ENCODE data around the gene NRBF2. TPM values are rescaled to one million over a fixed set of nuclear protein-coding genes. Genes with fewer than 3 reads are reported as not detected.

The NRBF2 gene
- total and polyA plus RNA-seq, 2 of the 4 experiments (the other 2 are of a cell fraction) = 19.9 to 20.6 TPM

- Histone ChIP-seq H3K27me3 (ENCODE audit: control insufficient read depth, insufficient read depth, low read length) (no peaks in the 10 kb centered on the region), H2BK15ac (ENCODE audit: low read depth, low read length) (no peak overlapping the region), H3K36me3 (ENCODE audit: control insufficient read depth, insufficient read depth, low read length) (peaks cover 7% of the 10 kb centered on the region), H3K4me1 (ENCODE audit: control insufficient read depth, insufficient read depth, low read length) (peaks cover 11% of the 10 kb centered on the region), H3K9ac (ENCODE audit: low read depth, low read length) (no peak overlapping the region), H2BK20ac (ENCODE audit: low read depth, low read length) (no peak overlapping the region), H2AK9ac (replicated peaks; ENCODE audit: low read depth, low read length, poor library complexity) (no peak overlapping the region), H2BK5ac (ENCODE audit: low read depth, low read length, poor library complexity, severe bottlenecking) (no peak overlapping the region), H3K9me1 (ENCODE audit: insufficient read depth, low read length) (peaks cover 7% of the 10 kb centered on the region; the same call in 1 of the 2 replicates), H4K8ac (ENCODE audit: low read depth in 2 of 2, low read length in 2 of 2) (no peak overlapping the region), H2AK5ac (ENCODE audit: low read depth, low read length) (no peak overlapping the region), H4K5ac (ENCODE audit: low read depth, low read length) (no peak overlapping the region), H3K4ac (ENCODE audit: low read depth, low read length) (no peak overlapping the region), H2BK120ac (ENCODE audit: low read depth, low read length) (no peak overlapping the region), H3K4me2 (ENCODE audit: low read depth, low read length) (no peak overlapping the region), H3K27ac (ENCODE audit: insufficient read depth, low read length) (no peak overlapping the region), H3K23ac (ENCODE audit: low read depth, low read length) (no peak overlapping the region), H3K4me3 (ENCODE audit: insufficient read depth, low read depth, low read length) (no peak overlapping the region), H3K14ac (replicated peaks; ENCODE audit: low read depth, low read length) (no peak overlapping the region), H2AFZ (replicated peaks; ENCODE audit: low read length, poor library complexity) (no peak overlapping the region), H4K91ac (ENCODE audit: insufficient read depth, low read depth, low read length) (no peak overlapping the region), H3K79me1 (ENCODE audit: low read depth in 1 of 2, low read length in 2 of 2) (peaks cover 11 to 41% of the 10 kb centered on the region in 2 experiments), H3K56ac (ENCODE audit: extremely low read depth, insufficient read depth, low read length) (no peak overlapping the region), H3K18ac (ENCODE audit: low read depth, low read length) (no peak overlapping the region), H3K9me3 (ENCODE audit: control insufficient read depth, insufficient read depth, low read length) (no peaks in the 10 kb centered on the region), H4K20me1 (ENCODE audit: insufficient read depth, low read length) (no peaks in the 10 kb centered on the region; the same call in 1 of the 2 replicates)
- no peak for DNase-seq
- no peak for ATAC-seq (ENCODE audit: low read depth)
- TF ChIP-seq RCOR1 (IDR thresholded peaks at IDR 0.05; ENCODE audit: insufficient replicate concordance, low read length) = no peak
- no peak for TF ChIP-seq MAFK (IDR thresholded peaks at IDR 0.05; ENCODE audit: low read depth, low read length)
- no peak for TF ChIP-seq BHLHE40 (IDR thresholded peaks at IDR 0.05; ENCODE audit: low read depth, low read length)
- no peak for TF ChIP-seq MXI1 (IDR thresholded peaks at IDR 0.05; ENCODE audit: borderline replicate concordance, low read depth, low read length)
- TF ChIP-seq RFX5 (IDR thresholded peaks at IDR 0.05; ENCODE audit: low read depth, low read length) = no peak
- TF ChIP-seq FOS (IDR thresholded peaks at IDR 0.05; ENCODE audit: low read depth, low read length) = no peak
- no peak for TF ChIP-seq CHD1 (IDR thresholded peaks at IDR 0.05; ENCODE audit: low read depth, low read length)
- TF ChIP-seq, protein P1, sequence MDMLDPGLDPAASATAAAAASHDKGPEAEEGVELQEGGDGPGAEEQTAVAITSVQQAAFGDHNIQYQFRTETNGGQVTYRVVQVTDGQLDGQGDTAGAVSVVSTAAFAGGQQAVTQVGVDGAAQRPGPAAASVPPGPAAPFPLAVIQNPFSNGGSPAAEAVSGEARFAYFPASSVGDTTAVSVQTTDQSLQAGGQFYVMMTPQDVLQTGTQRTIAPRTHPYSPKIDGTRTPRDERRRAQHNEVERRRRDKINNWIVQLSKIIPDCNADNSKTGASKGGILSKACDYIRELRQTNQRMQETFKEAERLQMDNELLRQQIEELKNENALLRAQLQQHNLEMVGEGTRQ (IDR thresholded peaks at IDR 0.05; ENCODE audit: low read depth, low read length) = no peak
- TF ChIP-seq POLR2A (IDR thresholded peaks at IDR 0.05; ENCODE audit: low read depth, low read length) = no peak
- TF ChIP-seq CTCF (conservative IDR thresholded peaks at IDR 0.05; ENCODE audit: low read depth, low read length) = no peak
- TF ChIP-seq NFE2L2 (IDR thresholded peaks at IDR 0.05; ENCODE audit: low read depth, low read length) = no peak
- TF ChIP-seq, protein P2, sequence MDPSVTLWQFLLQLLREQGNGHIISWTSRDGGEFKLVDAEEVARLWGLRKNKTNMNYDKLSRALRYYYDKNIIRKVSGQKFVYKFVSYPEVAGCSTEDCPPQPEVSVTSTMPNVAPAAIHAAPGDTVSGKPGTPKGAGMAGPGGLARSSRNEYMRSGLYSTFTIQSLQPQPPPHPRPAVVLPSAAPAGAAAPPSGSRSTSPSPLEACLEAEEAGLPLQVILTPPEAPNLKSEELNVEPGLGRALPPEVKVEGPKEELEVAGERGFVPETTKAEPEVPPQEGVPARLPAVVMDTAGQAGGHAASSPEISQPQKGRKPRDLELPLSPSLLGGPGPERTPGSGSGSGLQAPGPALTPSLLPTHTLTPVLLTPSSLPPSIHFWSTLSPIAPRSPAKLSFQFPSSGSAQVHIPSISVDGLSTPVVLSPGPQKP (IDR thresholded peaks at IDR 0.05; ENCODE audit: borderline replicate concordance, low read depth, low read length) = no peak
- no peak for TF ChIP-seq CEBPB (IDR thresholded peaks at IDR 0.05; ENCODE audit: low read depth, low read length)
- no peak for TF ChIP-seq MAZ (IDR thresholded peaks at IDR 0.05; ENCODE audit: borderline replicate concordance, low read depth, low read length)
- TF ChIP-seq RAD21 (IDR thresholded peaks at IDR 0.05; ENCODE audit: low read length) = no peak
- POLR2A ChIA-PET (ENCODE audit: unreplicated experiment) = interaction anchor here (0.7 kb wide), 1 partner anchor 517 kb away, joined by 5 read pairs; no protein-coding TSS in a partner anchor
- intact Hi-C loops (cut with micrococcal nuclease) = no loop called here
- CTCF ChIA-PET = interaction anchor here (0.7 kb wide), 2 partner anchors 305 to 427 kb away, joined by 3 read pairs; no protein-coding TSS in a partner anchor
- dilution Hi-C loops (cut with HindIII; ENCODE audit: low sequenced_read_pairs, unreplicated experiment) = no loop called here
- in situ Hi-C loops (cut with MboI; ENCODE audit: low sequenced_read_pairs) = no loop called here
- no CpG with 5 or more reads among the region's 1 CpG for WGBS, 2 experiments (ENCODE audit: extremely low coverage in 2 of 2, insufficient read length in 1 of 2)
- BruUV-seq (replicated peaks) = no TSS peak
These were observed 68.0 kb downstream of the NRBF2 start for GRCh38 chr10:63201118-63201517.

Measured in IMR-90 (cell line).